MM.1S (cell line): ENCODE results near the gene ARHGAP27.

ENCODE experiments used
- DNase-seq: peaks from one replicate; pipeline ENCODE4 v3.0.0-alpha.2; 2015
- H2AFZ ChIP-seq: fragments of 300-600 bp; sonication (generic); 2 replicates; pipeline ENCODE4 v1.6.0; 2016; ENCODE audit warnings: antibody characterized with exemption, low read length
- H3F3A ChIP-seq: fragments of 300-600 bp; sonication (generic); 2 replicates; pipeline ENCODE4 v1.6.1; 2016; ENCODE audit warnings: mild to moderate bottlenecking, antibody characterized with exemption, low read length, moderate library complexity, mixed read lengths; ENCODE audit not compliant: insufficient read depth
- H3K27ac ChIP-seq: fragments of 300-600 bp; sonication (generic); 2 replicates; pipeline ENCODE4 v1.5.1; 2016; ENCODE audit warnings: mild to moderate bottlenecking, low read length
- H3K27me3 ChIP-seq: fragments of 300-600 bp; sonication (generic); replicated peaks from 2 replicates; pipeline ENCODE4 v1.6.0; 2016; ENCODE audit warnings: low read length; ENCODE audit not compliant: insufficient read depth
- H3K36me3 ChIP-seq: fragments of 300-600 bp; sonication (generic); replicated peaks from 2 replicates; pipeline ENCODE4 v1.6.1; 2016; ENCODE audit warnings: mild to moderate bottlenecking, low read length, mixed read lengths; ENCODE audit not compliant: insufficient read depth
- H3K4me1 ChIP-seq: fragments of 300-600 bp; sonication (generic); 2 replicates; pipeline ENCODE4 v1.6.1; 2016; ENCODE audit warnings: low read length, mixed read lengths
- H3K4me2 ChIP-seq: fragments of 300-600 bp; sonication (generic); 2 replicates; pipeline ENCODE4 v1.6.0; 2016; ENCODE audit warnings: low read depth, low read length
- H3K4me3 ChIP-seq: fragments of 300-600 bp; sonication (generic); 2 replicates; pipeline ENCODE4 v1.5.1; 2016; ENCODE audit warnings: low read length, mixed read lengths
- H3K79me2 ChIP-seq: fragments of 300-600 bp; sonication (generic); 2 replicates; pipeline ENCODE4 v1.6.1; 2016; ENCODE audit warnings: mixed run types, low read length, mixed read lengths
- H3K9ac ChIP-seq: fragments of 300-600 bp; sonication (generic); 2 replicates; pipeline ENCODE4 v1.6.1; 2016; ENCODE audit warnings: low read length, mixed read lengths
- H3K9me2 ChIP-seq: fragments of 300-600 bp; sonication (generic); replicated peaks from 2 replicates; pipeline ENCODE4 v1.6.1; 2016; ENCODE audit warnings: mild to moderate bottlenecking, low read length, mixed read lengths; ENCODE audit not compliant: insufficient read depth
- H3K9me3 ChIP-seq: fragments of 300-600 bp; sonication (generic); replicated peaks from 2 replicates; pipeline ENCODE4 v1.6.1; 2016; ENCODE audit warnings: mild to moderate bottlenecking, low read length, mixed read lengths; ENCODE audit not compliant: insufficient read depth
- H4K20me1 ChIP-seq: fragments of 300-600 bp; sonication (generic); 2 replicates; pipeline ENCODE4 v1.6.1; 2016; ENCODE audit warnings: mild to moderate bottlenecking, low read length, moderate library complexity, mixed read lengths; ENCODE audit not compliant: insufficient read depth
- EZH2 ChIP-seq: fragments of 300-600 bp; sonication (generic); optimal IDR thresholded peaks from 2 replicates; pipeline ENCODE3; 2017; ENCODE audit warnings: low read depth, mild to moderate bottlenecking, antibody characterized with exemption, low read length, mixed read lengths
- EZH2phosphoT487 ChIP-seq: fragments of 300-600 bp; sonication (generic); IDR thresholded peaks from 2 replicates; pipeline ENCODE4 v1.6.1; 2018; ENCODE audit warnings: antibody characterized with exemption, low read length
- TF ChIP-seq, protein P1 (sequence below): fragments of 300-600 bp; sonication (generic); IDR thresholded peaks from 2 replicates; pipeline ENCODE4 v1.5.1; 2016; ENCODE audit warnings: antibody characterized with exemption, low read length, mixed read lengths

Gene ARHGAP27

DNA sequence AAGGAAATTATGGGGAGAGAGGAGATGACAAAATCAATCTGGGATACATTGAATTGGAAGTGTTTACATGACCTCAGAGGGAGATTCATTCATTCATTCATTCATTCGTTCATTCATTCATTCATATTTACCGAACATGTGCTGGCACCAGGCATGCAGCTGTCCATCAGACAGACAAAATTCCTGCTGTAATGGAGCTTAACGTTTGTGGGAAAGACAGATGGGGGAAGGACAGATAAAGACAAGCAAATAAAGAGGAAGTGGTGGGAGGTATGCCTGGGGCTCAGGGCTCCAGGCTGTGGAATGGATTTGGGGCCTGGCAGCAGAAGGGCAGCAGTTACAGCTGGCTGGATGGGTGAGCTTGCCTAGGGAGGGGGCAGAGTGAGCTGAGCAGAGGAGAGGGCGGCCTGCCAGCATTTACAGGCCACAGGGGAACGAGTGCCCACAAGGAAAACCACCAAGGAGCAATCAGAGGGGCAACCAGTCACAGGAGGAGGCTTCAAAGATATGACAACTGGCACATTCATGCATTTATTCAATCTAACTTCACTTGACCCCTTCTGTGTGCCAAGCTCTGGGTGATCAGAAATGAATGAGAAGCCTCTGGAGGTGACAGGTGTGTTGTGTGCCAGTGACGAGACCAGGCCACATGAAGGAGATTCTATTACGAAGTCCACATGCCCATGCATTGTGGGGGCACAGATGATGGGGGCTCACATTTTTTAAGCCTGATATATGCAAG lies 48.5 kb downstream of the ARHGAP27 start:
- H3F3A ChIP-seq = peaks cover 5% of the 10 kb centered on the region
- TF ChIP-seq, protein P1, sequence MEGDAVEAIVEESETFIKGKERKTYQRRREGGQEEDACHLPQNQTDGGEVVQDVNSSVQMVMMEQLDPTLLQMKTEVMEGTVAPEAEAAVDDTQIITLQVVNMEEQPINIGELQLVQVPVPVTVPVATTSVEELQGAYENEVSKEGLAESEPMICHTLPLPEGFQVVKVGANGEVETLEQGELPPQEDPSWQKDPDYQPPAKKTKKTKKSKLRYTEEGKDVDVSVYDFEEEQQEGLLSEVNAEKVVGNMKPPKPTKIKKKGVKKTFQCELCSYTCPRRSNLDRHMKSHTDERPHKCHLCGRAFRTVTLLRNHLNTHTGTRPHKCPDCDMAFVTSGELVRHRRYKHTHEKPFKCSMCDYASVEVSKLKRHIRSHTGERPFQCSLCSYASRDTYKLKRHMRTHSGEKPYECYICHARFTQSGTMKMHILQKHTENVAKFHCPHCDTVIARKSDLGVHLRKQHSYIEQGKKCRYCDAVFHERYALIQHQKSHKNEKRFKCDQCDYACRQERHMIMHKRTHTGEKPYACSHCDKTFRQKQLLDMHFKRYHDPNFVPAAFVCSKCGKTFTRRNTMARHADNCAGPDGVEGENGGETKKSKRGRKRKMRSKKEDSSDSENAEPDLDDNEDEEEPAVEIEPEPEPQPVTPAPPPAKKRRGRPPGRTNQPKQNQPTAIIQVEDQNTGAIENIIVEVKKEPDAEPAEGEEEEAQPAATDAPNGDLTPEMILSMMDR = no peak
- TF ChIP-seq EZH2 (no peak), EZH2phosphoT487 (no peak)
- H3K27ac ChIP-seq = no peak overlapping the region
- H4K20me1 ChIP-seq = no peaks in the 10 kb centered on the region
- no peaks in the 10 kb centered on the region for H3K36me3 ChIP-seq
- no peaks in the 10 kb centered on the region for H3K9me2 ChIP-seq
- no peaks in the 10 kb centered on the region for H3K27me3 ChIP-seq
- H3K4me3 ChIP-seq = no peak overlapping the region
- no peak for DNase-seq
- H3K9me3 ChIP-seq = no peaks in the 10 kb centered on the region
- no peak overlapping the region for H3K9ac ChIP-seq
- no peak overlapping the region for H2AFZ ChIP-seq
- H3K79me2 ChIP-seq = no peaks in the 10 kb centered on the region
- no peak overlapping the region for H3K4me2 ChIP-seq
- H3K4me1 ChIP-seq = peaks cover 12% of the 10 kb centered on the region

DNA sequence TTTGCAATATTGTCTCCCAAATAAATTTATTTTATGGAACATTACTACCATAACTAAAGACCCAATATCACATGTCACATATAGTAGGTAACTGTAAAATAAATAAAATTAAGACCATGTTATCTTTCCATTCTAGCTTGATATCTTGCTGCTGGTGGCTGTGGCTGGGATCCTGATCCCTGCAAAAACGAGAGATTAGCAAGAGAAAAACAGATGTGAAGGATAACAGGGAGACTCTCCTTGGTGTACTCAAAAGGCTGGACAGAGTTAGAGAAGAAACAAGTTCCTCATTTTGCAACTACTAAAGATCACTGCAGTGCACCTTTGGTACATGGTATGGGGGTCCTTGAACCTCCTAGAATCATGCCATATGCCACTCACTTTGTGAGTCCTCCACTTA lies 49.7 kb downstream of the ARHGAP27 start:
- H3K4me2 ChIP-seq = no peak overlapping the region
- H4K20me1 ChIP-seq = no peaks in the 10 kb centered on the region
- no peak overlapping the region for H3K9ac ChIP-seq
- DNase-seq = no peak
- no peaks in the 10 kb centered on the region for H3K79me2 ChIP-seq
- H3K36me3 ChIP-seq = no peaks in the 10 kb centered on the region
- H3K4me3 ChIP-seq = no peak overlapping the region
- TF ChIP-seq EZH2 = no peak
- TF ChIP-seq, protein P1 = no peak
- no peak for TF ChIP-seq EZH2phosphoT487
- no peaks in the 10 kb centered on the region for H3K9me3 ChIP-seq
- H3K27me3 ChIP-seq = no peaks in the 10 kb centered on the region
- peaks cover 5% of the 10 kb centered on the region for H3F3A ChIP-seq
- peaks cover 12% of the 10 kb centered on the region for H3K4me1 ChIP-seq
- H3K27ac ChIP-seq = no peak overlapping the region
- H3K9me2 ChIP-seq = no peaks in the 10 kb centered on the region
- H2AFZ ChIP-seq = no peak overlapping the region

DNA sequence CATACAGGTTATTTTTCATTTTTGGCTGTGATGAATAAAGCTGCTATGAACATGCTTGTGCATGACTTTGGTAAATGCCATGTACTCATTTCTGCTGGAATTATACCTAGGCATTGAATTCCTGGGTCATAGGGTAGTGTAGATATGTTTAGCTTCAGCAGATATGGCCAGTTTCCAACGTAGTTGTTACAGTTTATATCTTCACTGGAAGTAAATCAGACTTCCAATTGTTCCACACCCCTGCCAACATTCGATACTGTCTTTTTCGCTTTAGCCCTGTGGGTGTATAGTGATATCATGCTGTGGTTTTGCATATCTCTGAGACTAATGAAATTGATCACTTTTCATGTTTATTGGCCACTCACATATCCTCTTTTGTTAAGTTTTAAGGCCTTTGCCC lies 50.4 kb downstream of the ARHGAP27 start:
- no peak for DNase-seq
- H3F3A ChIP-seq = peaks cover 5% of the 10 kb centered on the region

More for the DNA sequence above, 50.4 kb downstream of the ARHGAP27 start:
- Histone ChIP-seq H3K36me3 (no peaks in the 10 kb centered on the region), H4K20me1 (no peaks in the 10 kb centered on the region), H3K9ac (no peak overlapping the region), H2AFZ (no peak overlapping the region), H3K4me3 (no peak overlapping the region), H3K27me3 (no peaks in the 10 kb centered on the region), H3K79me2 (no peaks in the 10 kb centered on the region), H3K4me1 (peaks cover 12% of the 10 kb centered on the region), H3K9me3 (no peaks in the 10 kb centered on the region), H3K27ac (no peak overlapping the region), H3K4me2 (no peak overlapping the region), H3K9me2 (no peaks in the 10 kb centered on the region)
- TF ChIP-seq, protein P1 = no peak
- no peak for TF ChIP-seq EZH2
